Measurements from ENCODE around the gene OGDHL.

DNA sequence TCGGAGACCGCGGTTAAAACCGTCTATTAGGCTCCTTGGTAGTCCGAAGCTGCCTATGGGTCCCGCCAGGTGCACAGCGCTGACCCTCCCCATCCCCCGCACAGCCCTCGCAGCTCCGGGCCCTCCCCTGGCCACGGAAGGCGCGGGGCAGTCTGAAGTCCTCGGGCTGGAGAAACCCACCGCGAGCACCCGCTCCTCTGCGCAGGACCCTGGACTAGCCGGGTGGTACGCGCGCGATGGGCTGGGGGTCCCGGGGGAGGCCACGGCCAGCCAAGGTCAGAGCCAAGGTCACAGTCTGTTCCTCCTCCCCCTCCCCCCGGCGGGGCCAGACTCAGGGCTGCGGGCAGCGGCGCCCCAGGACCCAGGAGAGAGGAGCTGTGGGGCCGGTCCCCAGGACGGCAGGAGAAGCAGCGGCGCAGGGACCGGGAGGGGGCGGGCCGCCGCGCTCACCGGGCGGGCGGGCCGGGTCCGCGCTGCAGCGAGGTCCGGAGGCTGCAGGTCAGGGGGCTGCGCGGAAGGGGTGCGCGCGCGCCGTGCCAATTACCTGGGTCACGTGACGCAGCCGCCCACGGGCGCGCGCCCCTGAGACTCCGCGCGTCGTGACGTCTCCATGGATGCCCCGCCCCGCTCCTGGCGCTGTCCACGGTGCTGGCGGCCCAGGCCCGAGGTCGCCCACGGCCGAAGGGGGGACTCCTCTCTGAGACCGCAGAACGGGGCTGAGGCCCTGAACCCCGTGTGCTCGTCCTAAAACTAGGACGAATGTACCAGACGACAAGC, at the start of gene OGDHL:
- TF ChIP-seq EZH2 (IDR thresholded peaks at IDR 0.05) (no peak), POLR2AphosphoS5 (IDR thresholded peaks at IDR 0.05; ENCODE audit: borderline replicate concordance, low read depth, low read length) (no peak), FOXP2 (optimal IDR thresholded peaks at IDR 0.05; ENCODE audit: control extremely low read depth, extremely low read length, insufficient read depth) (no peak)
